ENCODE data around the gene DDX5.

The DDX5 gene

GRCh38 chr17:64534187-64534586, 28.1 kb upstream of the DDX5 start:
- H3K9me3 ChIP-seq (replicated peaks; ENCODE audit: low read length) = no peaks in the 10 kb centered on the region
- H3K4me3 ChIP-seq (ENCODE audit: low read length) = no peak overlapping the region
- no peak overlapping the region for H3K9ac ChIP-seq (ENCODE audit: low read depth, low read length)
- no peaks in the 10 kb centered on the region for H3K4me1 ChIP-seq (ENCODE audit: control insufficient read depth, insufficient read depth, low read length)
- peaks cover 88% of the 10 kb centered on the region for H3K36me3 ChIP-seq (ENCODE audit: insufficient read depth, low read length)
- no peak overlapping the region for H3K4me2 ChIP-seq (ENCODE audit: low read length)
- no peaks in the 10 kb centered on the region for H3K27me3 ChIP-seq (ENCODE audit: control insufficient read depth, insufficient read depth, low read length)

GRCh38 chr17:64533784-64534183, 27.7 kb upstream of the DDX5 start:
- Histone ChIP-seq H3K9ac (ENCODE audit: low read depth, low read length) (no peak overlapping the region), H3K27me3 (ENCODE audit: control insufficient read depth, insufficient read depth, low read length) (no peaks in the 10 kb centered on the region), H3K4me1 (ENCODE audit: control insufficient read depth, insufficient read depth, low read length) (no peaks in the 10 kb centered on the region), H3K4me3 (ENCODE audit: low read length) (no peak overlapping the region), H3K36me3 (ENCODE audit: insufficient read depth, low read length) (peaks cover 87% of the 10 kb centered on the region), H3K9me3 (replicated peaks; ENCODE audit: low read length) (no peaks in the 10 kb centered on the region), H3K4me2 (ENCODE audit: low read length) (no peak overlapping the region)

GRCh38 chr17:64532409-64532808, 26.3 kb upstream of the DDX5 start:
- Histone ChIP-seq H3K27me3 (ENCODE audit: control insufficient read depth, insufficient read depth, low read length) (no peaks in the 10 kb centered on the region), H3K4me1 (ENCODE audit: control insufficient read depth, insufficient read depth, low read length) (no peaks in the 10 kb centered on the region), H3K4me3 (ENCODE audit: low read length) (no peak overlapping the region), H3K9me3 (replicated peaks; ENCODE audit: low read length) (no peaks in the 10 kb centered on the region), H3K4me2 (ENCODE audit: low read length) (no peak overlapping the region), H3K36me3 (ENCODE audit: insufficient read depth, low read length) (peaks cover 87% of the 10 kb centered on the region), H3K9ac (ENCODE audit: low read depth, low read length) (no peak overlapping the region)

GRCh38 chr17:64531955-64532371, 25.9 kb upstream of the DDX5 start:
- H3K27me3 ChIP-seq (ENCODE audit: control insufficient read depth, insufficient read depth, low read length) = no peaks in the 10 kb centered on the region
- H3K4me3 ChIP-seq (ENCODE audit: low read length) = no peak overlapping the region
- no peaks in the 10 kb centered on the region for H3K9me3 ChIP-seq (replicated peaks; ENCODE audit: low read length)
- H3K36me3 ChIP-seq (ENCODE audit: insufficient read depth, low read length) = peaks cover 86% of the 10 kb centered on the region
- no peaks in the 10 kb centered on the region for H3K4me1 ChIP-seq (ENCODE audit: control insufficient read depth, insufficient read depth, low read length)
- H3K9ac ChIP-seq (ENCODE audit: low read depth, low read length) = no peak overlapping the region
- no peak overlapping the region for H3K4me2 ChIP-seq (ENCODE audit: low read length)

GRCh38 chr17:64529221-64529620, 23.1 kb upstream of the DDX5 start:
- H3K4me2 ChIP-seq (ENCODE audit: low read length) = no peak overlapping the region
- peaks cover 83% of the 10 kb centered on the region for H3K36me3 ChIP-seq (ENCODE audit: insufficient read depth, low read length)
- H3K9ac ChIP-seq (ENCODE audit: low read depth, low read length) = no peak overlapping the region
- no peak overlapping the region for H3K4me3 ChIP-seq (ENCODE audit: low read length)
- no peaks in the 10 kb centered on the region for H3K4me1 ChIP-seq (ENCODE audit: control insufficient read depth, insufficient read depth, low read length)
- no peaks in the 10 kb centered on the region for H3K27me3 ChIP-seq (ENCODE audit: control insufficient read depth, insufficient read depth, low read length)
- no peaks in the 10 kb centered on the region for H3K9me3 ChIP-seq (replicated peaks; ENCODE audit: low read length)

- H3K27me3 ChIP-seq (ENCODE audit: control insufficient read depth, insufficient read depth, low read length) = no peaks in the 10 kb centered on the region
- H3K36me3 ChIP-seq (ENCODE audit: insufficient read depth, low read length) = peaks cover 81% of the 10 kb centered on the region
- H3K9me3 ChIP-seq (replicated peaks; ENCODE audit: low read length) = no peaks in the 10 kb centered on the region
- H3K4me2 ChIP-seq (ENCODE audit: low read length) = no peak overlapping the region
- H3K9ac ChIP-seq (ENCODE audit: low read depth, low read length) = no peak overlapping the region
- H3K4me1 ChIP-seq (ENCODE audit: control insufficient read depth, insufficient read depth, low read length) = no peaks in the 10 kb centered on the region
- no peak overlapping the region for H3K4me3 ChIP-seq (ENCODE audit: low read length)
Observed at GRCh38 chr17:64527914-64528313, 21.8 kb upstream of the DDX5 start.

GRCh38 chr17:64520359-64520758, 14.3 kb upstream of the DDX5 start:
- Histone ChIP-seq H3K9me3 (replicated peaks; ENCODE audit: low read length) (no peaks in the 10 kb centered on the region), H3K27me3 (ENCODE audit: control insufficient read depth, insufficient read depth, low read length) (no peaks in the 10 kb centered on the region), H3K4me1 (ENCODE audit: control insufficient read depth, insufficient read depth, low read length) (no peaks in the 10 kb centered on the region), H3K4me2 (ENCODE audit: low read length) (no peak overlapping the region), H3K36me3 (ENCODE audit: insufficient read depth, low read length) (peaks cover 72% of the 10 kb centered on the region), H3K9ac (ENCODE audit: low read depth, low read length) (no peak overlapping the region), H3K4me3 (ENCODE audit: low read length) (no peak overlapping the region)

GRCh38 chr17:64519601-64520000, 13.5 kb upstream of the DDX5 start:
- H3K36me3 ChIP-seq (ENCODE audit: insufficient read depth, low read length) = peaks cover 74% of the 10 kb centered on the region
- no peak overlapping the region for H3K4me3 ChIP-seq (ENCODE audit: low read length)
- H3K9me3 ChIP-seq (replicated peaks; ENCODE audit: low read length) = no peaks in the 10 kb centered on the region
- H3K4me1 ChIP-seq (ENCODE audit: control insufficient read depth, insufficient read depth, low read length) = no peaks in the 10 kb centered on the region
- H3K9ac ChIP-seq (ENCODE audit: low read depth, low read length) = no peak overlapping the region
- H3K4me2 ChIP-seq (ENCODE audit: low read length) = no peak overlapping the region
- no peaks in the 10 kb centered on the region for H3K27me3 ChIP-seq (ENCODE audit: control insufficient read depth, insufficient read depth, low read length)

GRCh38 chr17:64515829-64516228, 9.7 kb upstream of the DDX5 start:
- Histone ChIP-seq H3K4me3 (ENCODE audit: low read length) (no peak overlapping the region), H3K4me2 (ENCODE audit: low read length) (no peak overlapping the region), H3K36me3 (ENCODE audit: insufficient read depth, low read length) (peaks cover 64% of the 10 kb centered on the region), H3K9me3 (replicated peaks; ENCODE audit: low read length) (no peaks in the 10 kb centered on the region), H3K4me1 (ENCODE audit: control insufficient read depth, insufficient read depth, low read length) (no peaks in the 10 kb centered on the region), H3K9ac (ENCODE audit: low read depth, low read length) (no peak overlapping the region), H3K27me3 (ENCODE audit: control insufficient read depth, insufficient read depth, low read length) (no peaks in the 10 kb centered on the region)

GRCh38 chr17:64515419-64515818, 9.3 kb upstream of the DDX5 start:
- no peak overlapping the region for H3K4me3 ChIP-seq (ENCODE audit: low read length)
- no peak overlapping the region for H3K9ac ChIP-seq (ENCODE audit: low read depth, low read length)
- no peak overlapping the region for H3K4me2 ChIP-seq (ENCODE audit: low read length)
- no peaks in the 10 kb centered on the region for H3K9me3 ChIP-seq (replicated peaks; ENCODE audit: low read length)
- no peaks in the 10 kb centered on the region for H3K4me1 ChIP-seq (ENCODE audit: control insufficient read depth, insufficient read depth, low read length)
- peaks cover 63% of the 10 kb centered on the region for H3K36me3 ChIP-seq (ENCODE audit: insufficient read depth, low read length)
- H3K27me3 ChIP-seq (ENCODE audit: control insufficient read depth, insufficient read depth, low read length) = no peaks in the 10 kb centered on the region

- Histone ChIP-seq H3K9me3 (replicated peaks; ENCODE audit: low read length) (no peaks in the 10 kb centered on the region), H3K36me3 (ENCODE audit: insufficient read depth, low read length) (peaks cover 51% of the 10 kb centered on the region), H3K4me1 (ENCODE audit: control insufficient read depth, insufficient read depth, low read length) (peaks cover 7% of the 10 kb centered on the region), H3K27me3 (ENCODE audit: control insufficient read depth, insufficient read depth, low read length) (no peaks in the 10 kb centered on the region), H3K4me2 (ENCODE audit: low read length) (no peak overlapping the region), H3K9ac (ENCODE audit: low read depth, low read length) (no peak overlapping the region), H3K4me3 (ENCODE audit: low read length) (no peak overlapping the region)
Observed at GRCh38 chr17:64509179-64509578, 3.1 kb upstream of the DDX5 start.

- peaks cover 12% of the 10 kb centered on the region for H3K4me1 ChIP-seq (ENCODE audit: control insufficient read depth, insufficient read depth, low read length)
- no peaks in the 10 kb centered on the region for H3K27me3 ChIP-seq (ENCODE audit: control insufficient read depth, insufficient read depth, low read length)
- peak overlapping the region; percentile 100 for H3K9ac ChIP-seq (ENCODE audit: low read depth, low read length)
- H3K9me3 ChIP-seq (replicated peaks; ENCODE audit: low read length) = no peaks in the 10 kb centered on the region
- peak overlapping the region; percentile 85 for H3K4me2 ChIP-seq (ENCODE audit: low read length)
- peak overlapping the region; percentile 98 for H3K4me3 ChIP-seq (ENCODE audit: low read length)
- peaks cover 51% of the 10 kb centered on the region for H3K36me3 ChIP-seq (ENCODE audit: insufficient read depth, low read length)
Observed at GRCh38 chr17:64508683-64509082, 2.6 kb upstream of the DDX5 start.
